NCI-H748 treated with DMSO at 0.1 percent for 48 hours (cell line): Measurements from ENCODE around the gene PRIM1.
"Not testable (repeated sequence)": the region's sequence is repeated elsewhere in the genome, so short reads cannot be mapped to it uniquely, and the experiment has no call there.

ENCODE experiments used
- DNase-seq: peaks from one replicate; lab custom pipeline; 2025; lab: John Stamatoyannopoulos, UW

PRIM1 gene

DNA sequence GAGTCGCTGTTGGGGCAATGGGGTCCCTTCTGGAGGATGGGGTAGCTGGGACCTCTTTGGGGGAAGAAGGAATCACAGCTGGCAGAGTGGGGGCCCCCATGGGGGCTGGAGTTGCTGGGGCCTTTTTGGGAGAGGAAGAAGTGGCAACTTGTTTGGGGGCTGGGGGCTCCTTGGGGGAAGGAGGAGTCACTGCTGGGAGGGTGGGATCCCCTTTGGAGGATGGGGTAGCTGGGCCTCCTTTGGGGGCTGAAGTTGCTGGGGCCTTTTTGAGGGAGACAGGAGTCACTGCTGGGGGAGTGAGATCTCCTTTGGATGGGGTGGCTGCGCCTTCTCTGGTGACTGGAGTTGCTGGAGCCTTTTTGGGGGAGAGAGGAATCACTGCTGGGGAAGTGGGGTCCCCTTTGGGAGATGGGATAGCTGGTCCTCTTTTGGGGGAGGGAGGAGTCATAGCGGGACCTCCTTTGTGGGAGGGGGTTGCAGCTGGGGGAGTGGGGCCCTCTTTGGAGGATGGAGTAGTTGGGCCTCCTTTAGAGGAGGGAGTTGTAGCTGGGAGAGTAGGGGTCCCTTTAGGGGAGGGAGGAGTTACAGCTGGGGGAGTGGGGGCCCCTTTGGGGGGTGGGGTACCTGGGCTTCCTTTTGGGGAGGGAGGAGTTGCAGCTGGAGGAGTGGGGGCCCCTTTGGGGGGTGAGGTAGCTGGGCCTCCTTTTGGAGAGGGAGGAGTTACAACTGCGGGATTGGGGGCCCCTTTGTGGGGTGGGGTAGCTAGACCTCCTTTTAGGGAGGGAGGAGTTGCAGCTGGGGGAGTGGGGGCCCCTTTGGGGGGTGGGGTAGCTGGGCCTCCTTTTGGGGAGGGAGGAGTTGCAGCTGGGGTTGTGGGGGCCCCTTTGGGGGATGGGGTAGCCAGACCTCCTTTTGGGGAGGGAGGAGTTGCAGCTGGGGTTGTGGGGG is 34.9 kb downstream of the PRIM1 start:
- no peak for DNase-seq

DNA sequence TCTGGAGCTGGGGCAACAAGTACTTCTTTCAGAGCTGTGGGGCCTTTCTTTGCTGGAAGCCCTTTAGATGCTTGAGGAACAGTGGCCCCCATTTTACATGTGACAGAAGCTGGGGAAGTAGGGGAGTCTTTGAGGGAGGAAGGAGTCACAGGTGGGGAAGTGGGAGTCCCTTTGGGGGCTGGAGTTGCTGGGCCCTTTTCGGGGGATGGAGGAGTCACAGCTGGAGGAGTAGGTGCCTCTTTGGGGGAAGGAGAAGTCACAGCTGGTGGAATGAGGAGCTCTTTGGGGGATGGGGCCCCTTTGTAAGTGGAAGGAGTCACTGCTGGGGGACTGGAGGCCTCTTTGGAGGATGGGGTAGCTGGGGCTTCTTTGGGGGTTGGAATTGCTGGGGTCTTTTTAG is 35.7 kb downstream of the PRIM1 start:
- DNase-seq: no peak

- DNase-seq: no peak
Measured at GRCh38 chr12:56715798-56716197, 36.3 kb downstream of the PRIM1 start.

- DNase-seq: no peak
Measured at GRCh38 chr12:56714431-56714929, 37.6 kb downstream of the PRIM1 start.

GRCh38 chr12:56713345-56713744 is 38.8 kb downstream of the PRIM1 start:
- DNase-seq: no peak

DNA sequence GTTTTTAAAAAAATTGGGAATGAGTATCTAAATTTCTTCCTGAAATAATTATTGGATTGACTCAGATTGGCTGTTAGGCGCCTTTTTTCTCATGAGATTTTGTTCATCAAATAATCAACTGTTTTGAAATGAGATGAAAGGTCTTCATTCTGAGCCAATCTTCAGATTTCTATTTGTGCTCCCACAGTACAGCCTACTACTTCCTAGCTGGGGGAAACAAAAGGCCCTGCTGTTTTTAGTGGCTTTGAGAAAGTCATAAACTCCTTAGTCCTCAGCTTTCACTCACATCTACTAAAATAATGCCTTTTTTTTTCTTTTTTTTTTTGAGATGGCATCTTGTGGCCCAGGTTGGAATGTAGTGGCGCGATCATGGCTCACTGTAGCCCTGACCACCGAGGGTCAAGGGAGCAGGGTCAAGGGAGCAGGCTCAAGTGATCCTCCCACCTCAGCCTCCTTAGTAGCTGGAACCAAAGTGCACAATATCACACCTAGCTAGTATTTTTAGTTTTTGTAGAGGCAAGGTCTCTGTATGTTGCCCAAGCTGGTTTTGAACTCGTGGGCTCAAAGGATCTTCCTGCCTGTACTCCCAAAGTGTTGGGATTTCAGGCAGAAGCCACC is 42.3 kb downstream of the PRIM1 start:
- no peak for DNase-seq

DNA sequence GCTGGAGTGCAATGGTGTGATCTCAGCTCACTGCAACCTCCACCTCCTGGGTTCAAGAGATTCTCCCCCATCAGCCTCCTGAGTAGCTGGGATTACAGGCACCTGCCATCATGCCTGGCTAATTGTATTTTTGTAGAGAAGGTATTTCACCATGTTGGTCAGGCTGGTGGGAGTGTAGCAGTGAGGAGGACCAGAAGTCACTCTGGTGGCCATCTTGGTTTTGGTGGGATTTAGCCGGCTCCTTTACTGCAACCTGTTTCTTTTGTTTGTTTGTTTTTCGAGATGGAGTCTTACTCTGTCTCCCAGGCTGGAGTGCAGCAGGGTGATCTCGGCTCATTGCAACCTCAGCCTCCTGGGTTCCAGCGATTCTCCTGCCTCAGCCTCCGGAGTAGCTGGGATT is 47.6 kb downstream of the PRIM1 start:
- DNase-seq: not testable (repeated sequence)

GRCh38 chr12:56699020-56699661 is 53.0 kb downstream of the PRIM1 start:
- no peak for DNase-seq

GRCh38 chr12:56695327-56696101 is 56.6 kb downstream of the PRIM1 start:
- no peak for DNase-seq

DNA sequence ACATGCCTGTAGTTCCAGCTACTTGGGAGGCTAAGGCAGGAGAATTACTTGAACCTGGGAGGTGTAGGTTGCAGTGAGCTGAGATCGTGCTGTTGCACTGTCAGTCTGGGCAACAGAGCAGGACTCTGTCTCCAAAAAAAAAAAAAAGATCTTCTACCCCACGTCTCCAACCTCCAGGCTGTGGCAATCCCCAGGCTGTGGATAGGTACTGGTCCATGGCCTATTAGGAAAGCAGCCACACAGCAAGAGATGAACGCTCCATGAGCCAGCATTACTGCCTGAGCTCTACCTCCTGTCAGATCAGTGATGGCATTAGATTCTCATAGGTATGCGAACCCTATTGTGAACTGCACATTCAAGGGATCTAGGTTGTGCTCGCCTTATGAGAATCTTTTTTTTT is 58.0 kb downstream of the PRIM1 start:
- no peak for DNase-seq

- no peak for DNase-seq
Measured at GRCh38 chr12:56688846-56689109, 63.3 kb downstream of the PRIM1 start.

GRCh38 chr12:56688129-56688845 is 63.8 kb downstream of the PRIM1 start, which contains the start of gene PTGES3:
PTGES3 (minus strand) TSS chr12:56688284; CDS start chr12:56687999, 285 bp downstream.
- peak; percentile 97 for DNase-seq

- DNase-seq: peak; percentile 19
Measured at GRCh38 chr12:56687223-56688128, 64.6 kb downstream of the PRIM1 start.

GRCh38 chr12:56684745-56685359 is 67.3 kb downstream of the PRIM1 start:
- DNase-seq: no peak

DNA sequence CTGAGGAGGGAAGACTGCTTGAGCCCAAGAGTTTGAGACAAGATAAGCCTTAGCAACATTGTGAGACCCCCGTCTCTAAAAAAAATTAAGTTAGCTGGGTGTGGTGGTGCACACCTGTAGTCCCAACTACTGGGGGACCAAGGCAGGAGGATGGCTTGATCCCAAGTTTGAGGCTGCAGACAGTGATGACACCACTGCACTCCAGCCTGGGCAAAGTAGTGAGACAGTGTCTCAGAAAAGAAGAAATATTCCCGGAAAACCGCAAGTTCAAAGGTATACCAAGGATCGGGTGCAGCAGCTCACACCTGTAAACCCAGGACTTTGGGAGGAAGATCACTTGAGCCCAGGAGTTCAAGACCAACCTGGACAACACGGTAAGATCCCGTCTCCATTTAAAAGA is 69.8 kb downstream of the PRIM1 start:
- DNase-seq: no peak
